ENCODE results near the gene SRSF9. TPM values are rescaled to one million over a fixed set of nuclear protein-coding genes. Genes with fewer than 3 reads are reported as not detected.
A peak's percentile ranks its signal among the peaks of the same experiment; 100 is the strongest.
"Not testable (repeated sequence)": the region's sequence is repeated elsewhere in the genome, so short reads cannot be mapped to it uniquely, and the experiment has no call there.

Gene SRSF9
- total RNA-seq (2014; rRNA removed; shearing (Covaris generic); ENCODE audit: low replicate concordance) = 158 and 213 TPM in 2 replicates

GRCh38 chr12:120469450-120470149 is at the start of gene SRSF9:
Gene SRSF9 (minus strand): TSS chr12:120469748. CDS start chr12:120469609, 139 bp downstream.
- H3K27ac ChIP-seq (ENCODE audit: low read length) = peak within 1 kb of the TSS; percentile 78
- H3K27me3 ChIP-seq (ENCODE audit: low read length) = no peaks in the 10 kb centered on the region
- H3K4me1 ChIP-seq (ENCODE audit: low read length) = peaks cover 31% of the 10 kb centered on the region
- H2AFZ ChIP-seq (ENCODE audit: low read length) = peak within 1 kb of the TSS; percentile 66; the same call in 1 of the 2 replicates
- peak within 1 kb of the TSS; percentile 98 for H3K9ac ChIP-seq (ENCODE audit: low read length)
- H3K4me3 ChIP-seq (ENCODE audit: low read length) = peak within 1 kb of the TSS; percentile 84
- peaks cover 41% of the 10 kb centered on the region for H4K20me1 ChIP-seq (ENCODE audit: insufficient read depth, low read depth, low read length)
- H3K9me3 ChIP-seq (ENCODE audit: low read length) = no peaks in the 10 kb centered on the region
- no peaks in the 10 kb centered on the region for H3K9me2 ChIP-seq (replicated peaks; ENCODE audit: insufficient read depth, low read length)
- H3K79me2 ChIP-seq (ENCODE audit: low read length) = peaks cover 48% of the 10 kb centered on the region
- peaks cover 28% of the 10 kb centered on the region for H3K36me3 ChIP-seq (ENCODE audit: insufficient read depth, low read length)
- DNase-seq = peak; percentile 99
- peak within 1 kb of the TSS; percentile 90 for H3K4me2 ChIP-seq (ENCODE audit: low read depth, low read length, poor library complexity, severe bottlenecking)

DNA sequence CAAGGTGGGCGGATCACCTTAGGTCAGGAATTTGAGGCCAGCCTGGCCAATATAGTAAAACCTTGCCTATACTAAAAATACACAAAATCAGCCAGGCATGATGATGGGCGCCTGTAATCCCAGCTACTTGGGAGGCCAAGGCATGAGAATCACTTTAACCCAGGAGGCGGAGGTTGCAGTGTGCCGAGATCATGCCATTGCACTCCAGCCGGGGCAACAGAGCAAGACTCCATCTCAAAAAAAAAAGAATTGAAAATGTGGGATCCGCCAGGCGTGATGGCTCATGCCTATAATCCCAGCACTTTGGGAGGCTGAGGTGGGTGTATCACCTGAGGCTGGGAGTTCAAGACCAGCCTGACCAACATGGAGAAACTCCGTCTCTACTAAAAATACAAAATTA is 49.8 kb upstream of the SRSF9 start:
- not testable (repeated sequence) for H3K4me1 ChIP-seq (ENCODE audit: low read length); H3K9ac ChIP-seq (ENCODE audit: low read length); H2AFZ ChIP-seq (ENCODE audit: low read length); H3K9me2 ChIP-seq (replicated peaks; ENCODE audit: insufficient read depth, low read length); H3K79me2 ChIP-seq (ENCODE audit: low read length); DNase-seq; H3K27ac ChIP-seq (ENCODE audit: low read length); H3K27me3 ChIP-seq (ENCODE audit: low read length); H3K9me3 ChIP-seq (ENCODE audit: low read length); H3K4me3 ChIP-seq (ENCODE audit: low read length); H4K20me1 ChIP-seq (ENCODE audit: insufficient read depth, low read depth, low read length); H3K4me2 ChIP-seq (ENCODE audit: low read depth, low read length, poor library complexity, severe bottlenecking); H3K36me3 ChIP-seq (ENCODE audit: insufficient read depth, low read length)

- no peak for DNase-seq
- H3K9ac ChIP-seq (ENCODE audit: low read length) = no peak overlapping the region
- peaks cover 5% of the 10 kb centered on the region; the same call in 1 of the 2 replicates for H3K36me3 ChIP-seq (ENCODE audit: insufficient read depth, low read length)
- H3K4me2 ChIP-seq (ENCODE audit: low read depth, low read length, poor library complexity, severe bottlenecking) = no peak overlapping the region
- H3K9me3 ChIP-seq (ENCODE audit: low read length) = no peaks in the 10 kb centered on the region
- no peak overlapping the region for H2AFZ ChIP-seq (ENCODE audit: low read length)
- H4K20me1 ChIP-seq (ENCODE audit: insufficient read depth, low read depth, low read length) = no peaks in the 10 kb centered on the region
- no peaks in the 10 kb centered on the region for H3K27me3 ChIP-seq (ENCODE audit: low read length)
- no peaks in the 10 kb centered on the region for H3K79me2 ChIP-seq (ENCODE audit: low read length)
- no peaks in the 10 kb centered on the region for H3K4me1 ChIP-seq (ENCODE audit: low read length)
- no peaks in the 10 kb centered on the region for H3K9me2 ChIP-seq (replicated peaks; ENCODE audit: insufficient read depth, low read length)
- no peak overlapping the region for H3K4me3 ChIP-seq (ENCODE audit: low read length)
- H3K27ac ChIP-seq (ENCODE audit: low read length) = no peak overlapping the region
Observed at GRCh38 chr12:120515496-120515895, 45.9 kb upstream of the SRSF9 start.

GRCh38 chr12:120514002-120514401 is 44.5 kb upstream of the SRSF9 start:
- H3K36me3 ChIP-seq (ENCODE audit: insufficient read depth, low read length) = peaks cover 5% of the 10 kb centered on the region; the same call in 1 of the 2 replicates
- no peak overlapping the region for H3K9ac ChIP-seq (ENCODE audit: low read length)
- no peak overlapping the region for H2AFZ ChIP-seq (ENCODE audit: low read length)
- no peaks in the 10 kb centered on the region for H4K20me1 ChIP-seq (ENCODE audit: insufficient read depth, low read depth, low read length)
- H3K4me3 ChIP-seq (ENCODE audit: low read length) = no peak overlapping the region
- no peaks in the 10 kb centered on the region for H3K27me3 ChIP-seq (ENCODE audit: low read length)
- no peaks in the 10 kb centered on the region for H3K9me3 ChIP-seq (ENCODE audit: low read length)
- H3K4me2 ChIP-seq (ENCODE audit: low read depth, low read length, poor library complexity, severe bottlenecking) = no peak overlapping the region
- no peaks in the 10 kb centered on the region for H3K4me1 ChIP-seq (ENCODE audit: low read length)
- DNase-seq = no peak
- H3K9me2 ChIP-seq (replicated peaks; ENCODE audit: insufficient read depth, low read length) = no peaks in the 10 kb centered on the region
- H3K27ac ChIP-seq (ENCODE audit: low read length) = no peak overlapping the region
- H3K79me2 ChIP-seq (ENCODE audit: low read length) = no peaks in the 10 kb centered on the region

GRCh38 chr12:120508537-120508936 is 39.0 kb upstream of the SRSF9 start:
- Histone ChIP-seq H4K20me1 (ENCODE audit: insufficient read depth, low read depth, low read length) (no peaks in the 10 kb centered on the region), H2AFZ (ENCODE audit: low read length) (no peak overlapping the region), H3K36me3 (ENCODE audit: insufficient read depth, low read length) (no peaks in the 10 kb centered on the region)

GRCh38 chr12:120504587-120504986 is 35.0 kb upstream of the SRSF9 start:
- H3K4me1 ChIP-seq (ENCODE audit: low read length) = no peaks in the 10 kb centered on the region
- H3K4me3 ChIP-seq (ENCODE audit: low read length) = no peak overlapping the region
- no peaks in the 10 kb centered on the region for H4K20me1 ChIP-seq (ENCODE audit: insufficient read depth, low read depth, low read length)
- no peak overlapping the region for H2AFZ ChIP-seq (ENCODE audit: low read length)
- no peak overlapping the region for H3K4me2 ChIP-seq (ENCODE audit: low read depth, low read length, poor library complexity, severe bottlenecking)
- no peaks in the 10 kb centered on the region for H3K9me2 ChIP-seq (replicated peaks; ENCODE audit: insufficient read depth, low read length)
- H3K9ac ChIP-seq (ENCODE audit: low read length) = no peak overlapping the region
- DNase-seq = no peak
- H3K9me3 ChIP-seq (ENCODE audit: low read length) = no peaks in the 10 kb centered on the region
- H3K36me3 ChIP-seq (ENCODE audit: insufficient read depth, low read length) = no peaks in the 10 kb centered on the region; the same call in 1 of the 2 replicates
- no peak overlapping the region for H3K27ac ChIP-seq (ENCODE audit: low read length)
- H3K27me3 ChIP-seq (ENCODE audit: low read length) = no peaks in the 10 kb centered on the region
- no peaks in the 10 kb centered on the region for H3K79me2 ChIP-seq (ENCODE audit: low read length)

More at GRCh38 chr12:120508537-120508936, 39.0 kb upstream of the SRSF9 start:
- Histone ChIP-seq H3K4me1 (ENCODE audit: low read length) (no peaks in the 10 kb centered on the region), H3K9me3 (ENCODE audit: low read length) (no peaks in the 10 kb centered on the region), H3K9ac (ENCODE audit: low read length) (no peak overlapping the region), H3K4me3 (ENCODE audit: low read length) (no peak overlapping the region), H3K9me2 (replicated peaks; ENCODE audit: insufficient read depth, low read length) (no peaks in the 10 kb centered on the region), H3K27ac (ENCODE audit: low read length) (no peak overlapping the region), H3K4me2 (ENCODE audit: low read depth, low read length, poor library complexity, severe bottlenecking) (no peak overlapping the region), H3K79me2 (ENCODE audit: low read length) (no peaks in the 10 kb centered on the region), H3K27me3 (ENCODE audit: low read length) (no peaks in the 10 kb centered on the region)
- DNase-seq = no peak

DNA sequence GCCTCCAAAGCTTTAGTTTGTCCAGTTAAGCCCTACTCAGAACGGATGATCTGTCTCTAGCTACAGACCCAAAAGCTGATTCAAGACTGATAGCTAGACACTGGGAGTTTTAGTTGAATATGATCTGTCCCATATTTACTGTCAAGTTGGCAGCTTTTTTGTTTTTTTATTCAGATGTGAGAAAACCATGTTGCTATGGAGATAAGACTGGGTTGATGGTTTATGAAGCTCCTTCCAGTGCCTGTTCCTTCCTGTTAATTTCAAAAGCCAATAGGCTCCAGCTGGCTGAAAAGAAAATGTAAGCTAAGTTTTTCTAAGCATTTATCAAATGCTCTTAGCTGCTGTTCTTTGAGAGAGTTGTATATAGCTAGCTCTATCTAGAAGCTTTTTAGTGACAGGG is 31.0 kb upstream of the SRSF9 start:
- Histone ChIP-seq H3K4me1 (ENCODE audit: low read length) (peaks cover 10% of the 10 kb centered on the region), H3K4me2 (ENCODE audit: low read depth, low read length, poor library complexity, severe bottlenecking) (no peak overlapping the region), H3K4me3 (ENCODE audit: low read length) (no peak overlapping the region), H3K27me3 (ENCODE audit: low read length) (no peaks in the 10 kb centered on the region), H2AFZ (ENCODE audit: low read length) (no peak overlapping the region), H3K9me3 (ENCODE audit: low read length) (no peaks in the 10 kb centered on the region), H3K9me2 (replicated peaks; ENCODE audit: insufficient read depth, low read length) (no peaks in the 10 kb centered on the region), H4K20me1 (ENCODE audit: insufficient read depth, low read depth, low read length) (peaks cover 16% of the 10 kb centered on the region), H3K36me3 (ENCODE audit: insufficient read depth, low read length) (peaks cover 15% of the 10 kb centered on the region; the same call in 1 of the 2 replicates), H3K27ac (ENCODE audit: low read length) (no peak overlapping the region), H3K9ac (ENCODE audit: low read length) (no peak overlapping the region), H3K79me2 (ENCODE audit: low read length) (peaks cover 19% of the 10 kb centered on the region)
- DNase-seq = no peak

GRCh38 chr12:120498870-120499515 is 29.4 kb upstream of the SRSF9 start:
- Histone ChIP-seq H3K9ac (ENCODE audit: low read length) (no peak overlapping the region), H4K20me1 (ENCODE audit: insufficient read depth, low read depth, low read length) (peaks cover 16% of the 10 kb centered on the region), H3K9me3 (ENCODE audit: low read length) (no peaks in the 10 kb centered on the region), H3K27ac (ENCODE audit: low read length) (no peak overlapping the region), H3K4me2 (ENCODE audit: low read depth, low read length, poor library complexity, severe bottlenecking) (no peak overlapping the region), H3K79me2 (ENCODE audit: low read length) (peaks cover 19% of the 10 kb centered on the region), H3K4me3 (ENCODE audit: low read length) (no peak overlapping the region), H3K9me2 (replicated peaks; ENCODE audit: insufficient read depth, low read length) (no peaks in the 10 kb centered on the region), H2AFZ (ENCODE audit: low read length) (no peak overlapping the region), H3K27me3 (ENCODE audit: low read length) (no peaks in the 10 kb centered on the region), H3K4me1 (ENCODE audit: low read length) (peaks cover 19% of the 10 kb centered on the region), H3K36me3 (ENCODE audit: insufficient read depth, low read length) (peaks cover 15% of the 10 kb centered on the region; the same call in 1 of the 2 replicates)
- no peak for DNase-seq
